NCI-H1417 treated with DMSO at 0.1 percent for 48 hours (cell line): Measurements from ENCODE around the gene SAAL1.
A peak's percentile ranks its signal among the peaks of the same experiment; 100 is the strongest.

Source experiments
- DNase-seq: peaks from one replicate; lab custom pipeline; 2025; lab: John Stamatoyannopoulos, UW

SAAL1 gene

GRCh38 chr11:18088366-18088765 lies 17.5 kb downstream of the SAAL1 start:
- no peak for DNase-seq

- no peak for DNase-seq
Measured at GRCh38 chr11:18081551-18081950, 24.3 kb downstream of the SAAL1 start.

GRCh38 chr11:18080451-18080850 lies 25.4 kb downstream of the SAAL1 start:
- no peak for DNase-seq

- DNase-seq = no peak
Measured at GRCh38 chr11:18078909-18079308, 27.0 kb downstream of the SAAL1 start.

- no peak for DNase-seq
Measured at GRCh38 chr11:18075444-18075843, 30.4 kb downstream of the SAAL1 start.

- peak; percentile 26 for DNase-seq
Measured at GRCh38 chr11:18071098-18071705, 34.7 kb downstream of the SAAL1 start.

- DNase-seq = no peak
Measured at GRCh38 chr11:18067372-18067771, 38.5 kb downstream of the SAAL1 start.

GRCh38 chr11:18066626-18067025 lies 39.3 kb downstream of the SAAL1 start:
- DNase-seq = no peak

GRCh38 chr11:18065572-18065971 lies 40.3 kb downstream of the SAAL1 start:
- peak; percentile 36 for DNase-seq

GRCh38 chr11:18064450-18065054 lies 41.3 kb downstream of the SAAL1 start:
- DNase-seq = peak; percentile 37

GRCh38 chr11:18063862-18064434 lies 41.9 kb downstream of the SAAL1 start:
- no peak for DNase-seq

GRCh38 chr11:18063125-18063524 lies 42.8 kb downstream of the SAAL1 start:
- DNase-seq = no peak

- DNase-seq = no peak
Measured at GRCh38 chr11:18061351-18061750, 44.5 kb downstream of the SAAL1 start.

- DNase-seq = no peak
Measured at GRCh38 chr11:18056561-18057181, 49.2 kb downstream of the SAAL1 start.

- DNase-seq = no peak
Measured at GRCh38 chr11:18054511-18055103, 51.3 kb downstream of the SAAL1 start.

GRCh38 chr11:18050848-18051247 lies 55.0 kb downstream of the SAAL1 start:
- DNase-seq = no peak

- DNase-seq = no peak
Measured at GRCh38 chr11:18046116-18046777, 59.6 kb downstream of the SAAL1 start, which contains the start of gene TPH1. Gene TPH1, minus strand, starts transcription at chr11:18046269. Its CDS starts 5,507 bp downstream, at chr11:18040762.

- no peak for DNase-seq
Measured at GRCh38 chr11:18036456-18036855, 69.4 kb downstream of the SAAL1 start.
